Naive thymus-derived CD4-positive, alpha-beta T cell (primary cell): ENCODE data around the gene ATOH8. TPM values are rescaled to one million over a fixed set of nuclear protein-coding genes. Genes with fewer than 3 reads are reported as not detected.

Experiments used
- ATAC-seq: fragments of 150-1000 bp; cut with Tn5 transposase; 2 replicates; pipeline ENCODE4 v1.10.0; 2021; ENCODE audit warnings: mild to moderate bottlenecking, moderate library complexity
- CTCF ChIA-PET: fragments of 350-600 bp; sonication (Branson Sonifier 250); formaldehyde crosslinking; loops from one replicate; lab custom pipeline; 2021; ENCODE audit warnings: antibody characterized with exemption; lab: Charles Lee
- POLR2A ChIA-PET: fragments of 350-600 bp; sonication (Branson Sonifier 250); formaldehyde crosslinking; loops from one replicate; lab custom pipeline; 2021; ENCODE audit warnings: antibody characterized with exemption, inconsistent platforms; lab: Charles Lee
- DNase-seq, 9 donors: peaks; one replicate each; pipeline versions ENCODE4 v3.0.0 to v3.0.0-alpha.2; 2020 to 2022; ENCODE audit warnings: mixed read lengths in 1 of 9
- H3K27ac ChIP-seq: one replicate; pipeline ENCODE4 v1.7.0; 2013; ENCODE audit warnings: mild to moderate bottlenecking, low read depth, low read length, moderate library complexity
- H3K27me3 ChIP-seq, 2 donors: one replicate each; pipeline ENCODE4 v1.7.0; 2013; ENCODE audit warnings: low read length in 2 of 2, mild to moderate bottlenecking in 2 of 2, moderate library complexity in 2 of 2; ENCODE audit not compliant: control insufficient read depth in 2 of 2, insufficient read depth in 2 of 2
- H3K36me3 ChIP-seq, 3 experiments: 1 replicate in 2 of 3; 2 replicates in 1 of 3; pipeline ENCODE4 v1.7.0; 2013; ENCODE audit warnings: low read length in 3 of 3, mild to moderate bottlenecking in 3 of 3, moderate library complexity in 1 of 3; ENCODE audit not compliant: insufficient read depth in 3 of 3, control insufficient read depth in 2 of 3
- H3K4me1 ChIP-seq, 2 donors: one replicate each; pipeline ENCODE4 v1.7.0; 2013; ENCODE audit warnings: low read length in 2 of 2, mild to moderate bottlenecking in 2 of 2, moderate library complexity in 1 of 2; ENCODE audit not compliant: control insufficient read depth in 2 of 2, insufficient read depth in 2 of 2
- H3K4me3 ChIP-seq: 2 replicates; pipeline ENCODE4 v1.7.0; 2013; ENCODE audit warnings: mild to moderate bottlenecking, low read length
- H3K9me3 ChIP-seq, 3 experiments: 1 replicate in 2 of 3; 2 replicates in 1 of 3; pipeline ENCODE4 v1.7.0; 2013; ENCODE audit warnings: low read length in 3 of 3; ENCODE audit not compliant: control insufficient read depth in 2 of 3
- H3K27ac Mint-ChIP-seq, 9 donors: one replicate each; pipeline ENCODE4 v1.8.0; 2020 to 2022; ENCODE audit warnings: mixed read lengths in 9 of 9, mild to moderate bottlenecking in 8 of 9, moderate library complexity in 5 of 9, inconsistent platforms in 2 of 9
- H3K27me3 Mint-ChIP-seq, 5 donors: one replicate each; pipeline ENCODE4 v1.8.0; 2021 to 2022; ENCODE audit warnings: mixed read lengths in 5 of 5, mild to moderate bottlenecking in 1 of 5
- H3K36me3 Mint-ChIP-seq, 5 donors: one replicate each; pipeline ENCODE4 v1.8.0; 2020 to 2022; ENCODE audit warnings: mixed read lengths in 5 of 5, mild to moderate bottlenecking in 3 of 5, inconsistent platforms in 1 of 5
- H3K4me1 Mint-ChIP-seq, 7 donors: one replicate each; pipeline ENCODE4 v1.8.0; 2020 to 2022; ENCODE audit warnings: mixed read lengths in 7 of 7, mild to moderate bottlenecking in 3 of 7, inconsistent platforms in 1 of 7
- H3K4me3 Mint-ChIP-seq, 10 donors: one replicate each; pipeline ENCODE4 v1.8.0; 2020 to 2022; ENCODE audit warnings: mild to moderate bottlenecking in 10 of 10, mixed read lengths in 10 of 10, moderate library complexity in 6 of 10, inconsistent platforms in 2 of 10
- H3K9me3 Mint-ChIP-seq, 11 donors: one replicate each; pipeline ENCODE4 v1.8.0; 2020 to 2022; ENCODE audit warnings: mixed read lengths in 11 of 11, mild to moderate bottlenecking in 4 of 11, inconsistent platforms in 1 of 11, moderate library complexity in 1 of 11
- intact Hi-C, 2 donors: fragments of 100-400 bp; cut with micrococcal nuclease; formaldehyde crosslinking; loops; one replicate each; pipeline ENCODE4 v1.15.1; 2023
- polyA plus RNA-seq, 2 donors: library from polyadenylated mRNA; unstranded; fragments of 300-500 nt; fragmentation: Illumina TruSeq; gene quantifications; one replicate each; pipeline ENCODE4 v1.2.3, GENCODE V29; 2021
- total RNA-seq, 6 experiments: library from RNA in 5 of 6; stranded (reverse) in 5 of 6; gene quantifications; 1 replicate in 5 of 6; 2 replicates in 1 of 6; pipeline ENCODE4 v1.2.3 and lab custom pipeline; 2021 to 2026

The ATOH8 gene
- total and polyA plus RNA-seq, 7 experiments from 2014 or later, result 0.42 to 0.73 TPM; not detected in 5

DNA sequence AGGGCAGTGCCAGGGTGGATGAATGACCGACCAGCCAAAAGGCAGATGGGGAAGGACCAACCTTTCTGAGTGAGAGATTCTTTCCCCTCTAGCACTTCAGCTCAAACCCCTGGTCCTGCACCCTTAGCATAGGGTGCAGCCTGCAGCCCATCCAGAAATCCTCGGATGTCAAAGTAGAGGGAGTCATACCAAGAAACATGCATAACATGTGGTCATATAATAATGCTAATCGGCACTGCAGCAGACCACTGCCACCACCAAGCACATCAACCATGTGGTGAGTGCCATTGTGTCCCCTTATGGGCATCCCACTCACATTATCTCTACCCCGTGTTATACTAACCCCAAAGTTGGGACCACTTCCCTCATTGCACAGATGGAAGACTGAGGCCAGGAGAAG is 17.7 kb downstream of the ATOH8 start:
- no peak for DNase-seq
- H3K27me3 ChIP-seq, result no peaks in the 10 kb centered on the region
- no peak overlapping the region for H3K4me3 Mint-ChIP-seq
- no peak overlapping the region for H3K27ac Mint-ChIP-seq
- H3K27ac ChIP-seq, result no peak overlapping the region
- no peaks in the 10 kb centered on the region for H3K36me3 ChIP-seq
- ChIA-PET POLR2A (no interaction called here), CTCF (no interaction called here)
- peaks cover 0 to 8% (median 3%) of the 10 kb centered on the region in 7 donors for H3K4me1 Mint-ChIP-seq
- H3K4me1 ChIP-seq, result no peaks in the 10 kb centered on the region
- no peak overlapping the region for H3K4me3 ChIP-seq
- intact Hi-C loops, result no loop called here
- no peak for ATAC-seq
- peaks cover 0 to 1% (median 0%) of the 10 kb centered on the region in 11 donors for H3K9me3 Mint-ChIP-seq
- no peaks in the 10 kb centered on the region for H3K9me3 ChIP-seq
- no peaks in the 10 kb centered on the region for H3K36me3 Mint-ChIP-seq
- H3K27me3 Mint-ChIP-seq, result peaks cover 27 to 46% (median 34%) of the 10 kb centered on the region in 5 donors

GRCh38 chr2:85772019-85772745 is 18.4 kb downstream of the ATOH8 start:
- Histone ChIP-seq H3K9me3 (no peaks in the 10 kb centered on the region), H3K27me3 (no peaks in the 10 kb centered on the region), H3K27ac (no peak overlapping the region), H3K4me3 (no peak overlapping the region), H3K4me1 (no peaks in the 10 kb centered on the region), H3K36me3 (no peaks in the 10 kb centered on the region)
- ChIA-PET POLR2A (no interaction called here), CTCF (no interaction called here)
- ATAC-seq (no peak), DNase-seq (no peak)
- Mint-ChIP-seq H3K9me3 (peaks cover 0 to 1% (median 0%) of the 10 kb centered on the region in 11 donors), H3K4me3 (no peak overlapping the region), H3K36me3 (no peaks in the 10 kb centered on the region), H3K27me3 (peaks cover 20 to 39% (median 29%) of the 10 kb centered on the region in 5 donors), H3K27ac (no peak overlapping the region), H3K4me1 (peaks cover 0 to 8% (median 3%) of the 10 kb centered on the region in 7 donors)
- intact Hi-C loops, result no loop called here

DNA sequence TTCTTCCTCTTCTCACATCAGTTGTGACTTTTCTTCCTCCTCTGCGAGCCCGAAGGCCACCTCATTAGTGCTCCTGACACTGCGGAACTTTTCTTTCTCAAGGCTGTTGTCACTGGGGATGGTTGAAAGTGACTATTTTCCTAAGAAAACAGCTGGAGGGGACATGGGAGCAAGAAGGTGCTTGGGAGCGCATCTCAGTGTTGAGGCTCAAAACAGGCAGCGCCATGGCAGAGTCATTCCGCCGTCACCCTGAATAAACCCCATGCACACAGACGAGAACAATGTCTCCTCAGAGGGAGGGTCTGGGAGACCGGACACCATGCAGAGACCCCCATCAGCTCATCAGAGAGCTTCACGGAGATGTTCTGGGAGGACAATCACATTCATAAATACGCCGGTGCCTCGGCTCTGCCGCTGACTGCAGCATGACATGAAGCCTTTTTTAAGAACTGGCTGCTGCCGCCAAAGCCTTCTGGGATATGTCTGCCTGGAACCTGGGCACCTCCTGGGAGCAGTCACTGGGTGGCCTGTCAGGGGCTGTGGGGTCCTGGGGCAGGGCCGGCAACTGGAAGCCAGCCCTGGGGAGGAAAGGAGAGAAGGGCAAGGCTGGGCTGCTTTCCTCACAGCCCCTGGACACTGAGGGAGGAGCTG is 19.2 kb downstream of the ATOH8 start:
- no peak overlapping the region for H3K4me3 ChIP-seq
- no peaks in the 10 kb centered on the region for H3K4me1 ChIP-seq
- CTCF ChIA-PET, result no interaction called here
- intact Hi-C loops, result no loop called here
- peaks cover 19 to 38% (median 29%) of the 10 kb centered on the region in 5 donors for H3K27me3 Mint-ChIP-seq
- H3K27ac ChIP-seq, result no peak overlapping the region
- no peaks in the 10 kb centered on the region for H3K36me3 ChIP-seq
- H3K9me3 ChIP-seq, result no peaks in the 10 kb centered on the region
- peaks cover 0 to 8% (median 3%) of the 10 kb centered on the region in 7 donors for H3K4me1 Mint-ChIP-seq
- H3K36me3 Mint-ChIP-seq, result no peaks in the 10 kb centered on the region
- H3K9me3 Mint-ChIP-seq, result peaks cover 0 to 1% (median 0%) of the 10 kb centered on the region in 11 donors
- ATAC-seq (no peak), DNase-seq (no peak)
- no peak overlapping the region for H3K4me3 Mint-ChIP-seq
- POLR2A ChIA-PET, result no interaction called here
- H3K27ac Mint-ChIP-seq, result no peak overlapping the region
- no peaks in the 10 kb centered on the region for H3K27me3 ChIP-seq

GRCh38 chr2:85773692-85774091 is 19.9 kb downstream of the ATOH8 start:
- H3K9me3 Mint-ChIP-seq, result peaks cover 0 to 1% (median 0%) of the 10 kb centered on the region in 11 donors
- H3K36me3 ChIP-seq, result no peaks in the 10 kb centered on the region
- DNase-seq (no peak), ATAC-seq (no peak)
- H3K4me3 Mint-ChIP-seq, result no peak overlapping the region
- H3K27ac ChIP-seq, result no peak overlapping the region
- H3K9me3 ChIP-seq, result no peaks in the 10 kb centered on the region
- no peak overlapping the region for H3K27ac Mint-ChIP-seq
- ChIA-PET CTCF (no interaction called here), POLR2A (no interaction called here)
- peaks cover 19 to 38% (median 29%) of the 10 kb centered on the region in 5 donors for H3K27me3 Mint-ChIP-seq
- no peaks in the 10 kb centered on the region for H3K4me1 ChIP-seq
- H3K4me3 ChIP-seq, result no peak overlapping the region
- H3K27me3 ChIP-seq, result no peaks in the 10 kb centered on the region
- peaks cover 0 to 8% (median 3%) of the 10 kb centered on the region in 7 donors for H3K4me1 Mint-ChIP-seq
- H3K36me3 Mint-ChIP-seq, result no peaks in the 10 kb centered on the region
- intact Hi-C loops, result no loop called here

GRCh38 chr2:85774126-85774978 is 20.6 kb downstream of the ATOH8 start:
- H3K27ac Mint-ChIP-seq, result no peak overlapping the region
- ATAC-seq (no peak), DNase-seq (no peak)
- Histone ChIP-seq H3K27me3 (no peaks in the 10 kb centered on the region), H3K4me1 (no peaks in the 10 kb centered on the region), H3K27ac (no peak overlapping the region), H3K9me3 (no peaks in the 10 kb centered on the region), H3K36me3 (no peaks in the 10 kb centered on the region), H3K4me3 (no peak overlapping the region)
- no peaks in the 10 kb centered on the region for H3K36me3 Mint-ChIP-seq
- H3K27me3 Mint-ChIP-seq, result peaks cover 19 to 38% (median 29%) of the 10 kb centered on the region in 5 donors
- ChIA-PET CTCF (no interaction called here), POLR2A (no interaction called here)
- H3K9me3 Mint-ChIP-seq, result peaks cover 0 to 1% (median 0%) of the 10 kb centered on the region in 11 donors
- peaks cover 0 to 8% (median 3%) of the 10 kb centered on the region in 7 donors for H3K4me1 Mint-ChIP-seq
- intact Hi-C loops, result no loop called here
- H3K4me3 Mint-ChIP-seq, result no peak overlapping the region

- POLR2A ChIA-PET, result no interaction called here
- peaks cover 0 to 8% (median 3%) of the 10 kb centered on the region in 7 donors for H3K4me1 Mint-ChIP-seq
These were observed 21.9 kb downstream of the ATOH8 start for GRCh38 chr2:85775406-85776381.

More at GRCh38 chr2:85775406-85776381, 21.9 kb downstream of the ATOH8 start:
- Histone ChIP-seq H3K9me3 (no peaks in the 10 kb centered on the region), H3K4me3 (no peak overlapping the region), H3K36me3 (no peaks in the 10 kb centered on the region), H3K27ac (no peak overlapping the region), H3K27me3 (no peaks in the 10 kb centered on the region), H3K4me1 (no peaks in the 10 kb centered on the region)
- no peak overlapping the region for H3K27ac Mint-ChIP-seq
- peaks cover 0 to 1% (median 0%) of the 10 kb centered on the region in 11 donors for H3K9me3 Mint-ChIP-seq
- DNase-seq (no peak), ATAC-seq (no peak)
- no peak overlapping the region for H3K4me3 Mint-ChIP-seq
- CTCF ChIA-PET, result no interaction called here
- H3K27me3 Mint-ChIP-seq, result peaks cover 19 to 35% (median 29%) of the 10 kb centered on the region in 5 donors
- intact Hi-C loops, result no loop called here
- no peaks in the 10 kb centered on the region for H3K36me3 Mint-ChIP-seq
